ENCODE measurements around the gene EXOC3L1. TPM values are rescaled to one million over a fixed set of nuclear protein-coding genes. Genes with fewer than 3 reads are reported as not detected.

EXOC3L1 gene
- total RNA-seq, 1 donor from 2014 or later = not detected

DNA sequence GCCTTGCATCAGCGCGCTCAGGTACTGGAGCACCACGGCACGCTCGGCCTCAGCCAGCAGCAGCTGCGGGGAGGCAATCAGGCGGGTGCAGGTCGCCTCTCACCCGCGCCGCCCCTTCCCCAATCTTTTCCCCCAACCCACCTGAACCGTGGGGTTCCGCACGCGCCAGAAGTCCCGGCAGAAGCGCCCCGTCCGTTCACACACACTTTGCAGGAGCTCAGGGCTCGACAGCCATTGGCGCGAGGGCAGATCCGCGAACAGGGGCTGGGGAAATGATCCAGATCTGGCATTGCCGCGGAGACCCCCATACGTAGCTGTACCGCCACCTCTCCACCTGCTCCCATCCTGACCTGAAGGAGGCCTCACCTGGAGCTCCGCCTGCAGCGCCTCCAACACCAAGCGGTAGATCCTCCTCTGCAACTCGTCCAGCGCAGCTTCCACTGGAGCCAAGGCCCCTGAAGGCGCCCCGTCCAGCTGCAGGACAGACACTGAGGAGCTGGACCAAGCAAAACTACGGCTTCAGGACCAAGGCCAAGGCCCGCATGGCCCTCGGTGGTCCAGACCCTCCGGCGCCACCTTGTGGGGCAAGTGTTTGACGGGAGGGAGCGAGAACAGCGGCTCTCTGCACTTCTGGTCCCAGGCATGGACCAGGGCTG is 4.8 kb downstream of the EXOC3L1 start:
- H3K79me2 ChIP-seq (ENCODE audit: low read depth) = peaks cover 11% of the 10 kb centered on the region
- H2AFZ ChIP-seq (replicated peaks) = no peak overlapping the region
- H3K36me3 ChIP-seq = no peaks in the 10 kb centered on the region
- H3K27me3 ChIP-seq = peaks cover 33% of the 10 kb centered on the region
- peaks cover 29% of the 10 kb centered on the region for H4K20me1 ChIP-seq (ENCODE audit: low read depth)
- H3K4me3 Mint-ChIP-seq = peak overlapping the region; percentile 92
- no peak overlapping the region for H3K4me3 ChIP-seq
- peak overlapping the region; percentile 96 for H3K4me2 ChIP-seq
- no peak overlapping the region for H3K27ac ChIP-seq
- H3K27me3 Mint-ChIP-seq (ENCODE audit: insufficient read depth, low read depth) = peaks cover 14% of the 10 kb centered on the region
- peaks cover 15% of the 10 kb centered on the region for H3F3A ChIP-seq (ENCODE audit: low read depth)
- no peaks in the 10 kb centered on the region for H3K36me3 Mint-ChIP-seq
- H3K4me1 ChIP-seq = peaks cover 12% of the 10 kb centered on the region
- peaks cover 9% of the 10 kb centered on the region for H3K4me1 Mint-ChIP-seq
- TF ChIP-seq EZH2phosphoT487 (IDR thresholded peaks at IDR 0.05) = no peak
- TF ChIP-seq, protein P1, sequence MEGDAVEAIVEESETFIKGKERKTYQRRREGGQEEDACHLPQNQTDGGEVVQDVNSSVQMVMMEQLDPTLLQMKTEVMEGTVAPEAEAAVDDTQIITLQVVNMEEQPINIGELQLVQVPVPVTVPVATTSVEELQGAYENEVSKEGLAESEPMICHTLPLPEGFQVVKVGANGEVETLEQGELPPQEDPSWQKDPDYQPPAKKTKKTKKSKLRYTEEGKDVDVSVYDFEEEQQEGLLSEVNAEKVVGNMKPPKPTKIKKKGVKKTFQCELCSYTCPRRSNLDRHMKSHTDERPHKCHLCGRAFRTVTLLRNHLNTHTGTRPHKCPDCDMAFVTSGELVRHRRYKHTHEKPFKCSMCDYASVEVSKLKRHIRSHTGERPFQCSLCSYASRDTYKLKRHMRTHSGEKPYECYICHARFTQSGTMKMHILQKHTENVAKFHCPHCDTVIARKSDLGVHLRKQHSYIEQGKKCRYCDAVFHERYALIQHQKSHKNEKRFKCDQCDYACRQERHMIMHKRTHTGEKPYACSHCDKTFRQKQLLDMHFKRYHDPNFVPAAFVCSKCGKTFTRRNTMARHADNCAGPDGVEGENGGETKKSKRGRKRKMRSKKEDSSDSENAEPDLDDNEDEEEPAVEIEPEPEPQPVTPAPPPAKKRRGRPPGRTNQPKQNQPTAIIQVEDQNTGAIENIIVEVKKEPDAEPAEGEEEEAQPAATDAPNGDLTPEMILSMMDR (IDR thresholded peaks at IDR 0.05) = peak; percentile 83
- TF ChIP-seq EZH2 (IDR thresholded peaks at IDR 0.05) = peak; percentile 59
- peak overlapping the region; percentile 88 for H3K27ac Mint-ChIP-seq
- no peaks in the 10 kb centered on the region for H3K9me3 ChIP-seq (ENCODE audit: low read depth)
- no peak overlapping the region for H3K9ac ChIP-seq
- no peaks in the 10 kb centered on the region for H3K9me3 Mint-ChIP-seq
- peak; percentile 94 for DNase-seq (ENCODE audit: low spot score)

DNA sequence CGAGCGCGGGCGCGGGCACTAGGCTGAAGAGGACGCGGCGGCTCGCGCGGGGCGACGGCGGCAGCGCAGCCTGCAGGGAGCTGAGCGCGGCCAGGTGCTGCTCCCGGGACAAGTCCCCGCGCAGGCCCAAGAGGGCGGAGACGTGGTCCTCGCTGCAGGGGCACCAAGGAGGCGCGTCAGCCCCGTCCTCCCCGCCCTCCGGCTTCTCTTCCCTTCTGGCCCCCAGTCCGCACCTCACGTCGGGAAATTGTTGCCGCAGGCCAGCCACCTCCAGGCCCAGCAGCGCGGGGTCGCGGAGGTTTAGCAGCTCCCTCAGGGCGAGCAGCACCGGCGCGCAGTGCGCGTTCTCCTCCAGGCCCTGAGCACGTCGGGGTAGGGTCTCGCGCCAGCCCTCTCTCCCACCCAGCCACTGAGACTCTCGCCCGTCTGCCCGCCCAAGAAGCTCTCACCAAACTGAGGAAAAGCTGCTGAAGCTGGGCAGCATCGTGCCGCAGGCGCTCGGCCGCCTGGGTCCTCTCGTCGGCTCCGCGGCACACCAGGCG is 5.4 kb downstream of the EXOC3L1 start:
- TF ChIP-seq EZH2phosphoT487 (IDR thresholded peaks at IDR 0.05) = peak; percentile 49
- TF ChIP-seq, protein P1 (IDR thresholded peaks at IDR 0.05) = no peak
- peak; percentile 78 for TF ChIP-seq EZH2 (IDR thresholded peaks at IDR 0.05)
- Mint-ChIP-seq H3K4me1 (peaks cover 9% of the 10 kb centered on the region), H3K36me3 (no peaks in the 10 kb centered on the region), H3K4me3 (peak overlapping the region; percentile 66), H3K27ac (no peak overlapping the region), H3K9me3 (no peaks in the 10 kb centered on the region), H3K27me3 (ENCODE audit: insufficient read depth, low read depth) (peaks cover 14% of the 10 kb centered on the region)
- peak overlapping the region; percentile 97 for H2AFZ ChIP-seq (replicated peaks)
- peak overlapping the region; percentile 96 for H3K4me2 ChIP-seq
- peaks cover 11% of the 10 kb centered on the region for H3K79me2 ChIP-seq (ENCODE audit: low read depth)
- no peak overlapping the region for H3K9ac ChIP-seq
- peak overlapping the region; percentile 70 for H3K4me3 ChIP-seq
- DNase-seq (ENCODE audit: low spot score) = peak; percentile 56
- no peaks in the 10 kb centered on the region for H3K36me3 ChIP-seq
- H3K4me1 ChIP-seq = peaks cover 12% of the 10 kb centered on the region
- H4K20me1 ChIP-seq (ENCODE audit: low read depth) = peaks cover 35% of the 10 kb centered on the region
- peaks cover 34% of the 10 kb centered on the region for H3K27me3 ChIP-seq
- H3F3A ChIP-seq (ENCODE audit: low read depth) = peaks cover 15% of the 10 kb centered on the region
- H3K9me3 ChIP-seq (ENCODE audit: low read depth) = no peaks in the 10 kb centered on the region
- H3K27ac ChIP-seq = no peak overlapping the region

DNA sequence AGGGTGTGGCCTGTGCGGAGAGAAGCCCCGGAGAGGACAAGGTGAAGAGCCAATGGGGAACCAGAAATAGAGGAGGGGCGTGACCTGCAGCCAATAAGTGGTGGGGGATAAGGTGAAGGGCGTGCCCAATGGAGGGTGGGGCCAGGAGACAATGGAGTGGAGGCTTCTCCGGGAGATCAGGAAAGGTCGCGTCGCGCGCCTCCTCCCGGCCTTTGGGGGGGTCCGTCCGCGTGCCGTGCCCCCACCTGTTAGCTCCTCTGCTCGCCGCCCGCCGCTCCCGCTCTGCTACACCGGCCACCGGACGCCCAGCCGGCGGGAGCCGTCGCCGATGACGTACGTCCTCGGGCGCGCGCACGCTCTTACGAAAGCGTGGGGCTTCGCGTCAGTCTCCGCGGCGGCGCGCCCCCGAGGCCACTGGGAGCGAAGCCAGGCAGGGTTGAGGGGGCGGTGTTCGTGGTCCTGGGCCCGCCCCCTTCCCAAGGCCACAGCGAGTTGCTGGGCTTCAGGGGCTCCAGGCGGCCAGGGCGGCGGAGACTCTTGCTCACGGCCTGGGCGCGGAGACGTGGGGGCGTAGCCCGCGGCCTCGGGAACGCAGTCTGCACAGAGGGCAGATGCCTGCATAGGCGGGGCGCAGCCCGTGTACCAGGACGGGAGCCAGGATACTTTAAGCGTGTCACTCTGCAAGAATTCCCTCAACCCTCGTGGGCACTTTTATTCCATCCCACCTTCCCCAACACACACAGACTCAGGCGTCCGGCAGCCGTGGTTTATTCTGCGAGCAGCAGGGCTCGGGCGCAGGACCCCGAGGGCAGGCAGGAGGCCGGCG is 6.1 kb downstream of the EXOC3L1 start, which contains the start of gene MATCAP1:
Gene MATCAP1, minus strand, starts transcription at position 337 of the 826 bp plus-strand sequence. CDS start 3,353 bp downstream, outside the sequence.
- H3K27me3 ChIP-seq = peaks cover 41% of the 10 kb centered on the region
- H3F3A ChIP-seq (ENCODE audit: low read depth) = peaks cover 15% of the 10 kb centered on the region
- H4K20me1 ChIP-seq (ENCODE audit: low read depth) = peaks cover 41% of the 10 kb centered on the region
- H3K4me3 ChIP-seq = peak within 1 kb of the TSS; percentile 70
- peak within 1 kb of the TSS; percentile 96 for H3K4me2 ChIP-seq
- H3K36me3 ChIP-seq = no peaks in the 10 kb centered on the region
- TF ChIP-seq EZH2phosphoT487 (IDR thresholded peaks at IDR 0.05) = no peak
- no peak for TF ChIP-seq EZH2 (IDR thresholded peaks at IDR 0.05)
- TF ChIP-seq, protein P1 (IDR thresholded peaks at IDR 0.05) = no peak
- Mint-ChIP-seq H3K27ac (no peak within 1 kb of the TSS), H3K4me3 (peak within 1 kb of the TSS; percentile 66), H3K36me3 (peaks cover 1% of the 10 kb centered on the region), H3K9me3 (no peaks in the 10 kb centered on the region), H3K4me1 (peaks cover 9% of the 10 kb centered on the region), H3K27me3 (ENCODE audit: insufficient read depth, low read depth) (peaks cover 16% of the 10 kb centered on the region)
- no peak within 1 kb of the TSS for H3K9ac ChIP-seq
- H3K27ac ChIP-seq = peak within 1 kb of the TSS; percentile 70
- peaks cover 12% of the 10 kb centered on the region for H3K4me1 ChIP-seq
- no peaks in the 10 kb centered on the region for H3K9me3 ChIP-seq (ENCODE audit: low read depth)
- DNase-seq (ENCODE audit: low spot score) = peak; percentile 99
- peaks cover 11% of the 10 kb centered on the region for H3K79me2 ChIP-seq (ENCODE audit: low read depth)
- H2AFZ ChIP-seq (replicated peaks) = peak within 1 kb of the TSS; percentile 97

Measured in neural progenitor cell (in vitro differentiated cells).